Progenitor cell of endocrine pancreas (in vitro differentiated cells): ENCODE results near the gene BCAS3. TPM values are rescaled to one million over a fixed set of nuclear protein-coding genes. Genes with fewer than 3 reads are reported as not detected.

Experiments used
- DNase-seq: peaks from one replicate; pipeline ENCODE4 v3.0.0; 2021; ENCODE audit warnings: low spot score; ENCODE audit not compliant: unreplicated experiment
- H3K27ac Mint-ChIP-seq: 2 replicates; pipeline ENCODE4 v1.8.0; 2021; ENCODE audit warnings: mild to moderate bottlenecking, moderate library complexity, mixed read lengths
- H3K27me3 Mint-ChIP-seq: 2 replicates; pipeline ENCODE4 v1.8.0; 2021; ENCODE audit warnings: mixed read lengths
- H3K36me3 Mint-ChIP-seq: 2 replicates; pipeline ENCODE4 v1.8.0; 2022; ENCODE audit warnings: mixed read lengths; ENCODE audit not compliant: insufficient read depth
- H3K4me1 Mint-ChIP-seq: 2 replicates; pipeline ENCODE4 v1.8.0; 2021; ENCODE audit warnings: low read depth, mixed read lengths
- H3K4me3 Mint-ChIP-seq: 2 replicates; pipeline ENCODE4 v1.8.0; 2021; ENCODE audit warnings: low read depth, mild to moderate bottlenecking, moderate library complexity, mixed read lengths
- H3K9me3 Mint-ChIP-seq: 2 replicates; pipeline ENCODE4 v1.8.0; 2021; ENCODE audit warnings: low read depth, mixed read lengths
- total RNA-seq: library from RNA; stranded (reverse); gene quantifications from 2 replicates; pipeline ENCODE4 v1.2.1, GENCODE V29; 2021
- TF ChIP-seq, protein P1 (sequence below): fragments of 200-600 bp; sonication (generic); IDR thresholded peaks from one replicate; pipeline ENCODE4 v1.5.0; 2021; ENCODE audit warnings: antibody characterized with exemption, mild to moderate bottlenecking; ENCODE audit not compliant: unreplicated experiment

BCAS3 gene
- total RNA-seq, 1 donor from 2014 or later, result 36.1 TPM

DNA sequence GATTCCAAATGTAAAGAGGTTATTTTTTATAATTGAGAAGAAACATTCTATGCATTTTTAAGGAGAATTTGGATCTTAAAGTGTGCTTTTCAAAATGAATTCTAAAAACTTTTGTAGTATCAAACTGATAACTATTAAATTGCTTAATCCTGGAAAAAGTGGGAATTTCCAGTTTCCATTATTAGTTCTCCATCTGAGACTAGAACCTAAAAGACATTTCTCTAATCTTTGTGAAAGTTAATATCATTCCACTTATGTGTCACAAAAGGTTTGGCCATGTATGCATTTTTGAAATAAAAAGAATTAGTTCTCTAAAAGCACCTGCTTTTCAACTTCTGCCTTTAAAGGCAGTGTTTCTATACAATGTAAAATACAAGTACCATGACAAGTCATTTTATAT lies 155.0 kb downstream of the BCAS3 start:
- Mint-ChIP-seq H3K9me3 (no peaks in the 10 kb centered on the region), H3K4me3 (no peak overlapping the region), H3K4me1 (no peaks in the 10 kb centered on the region), H3K27ac (no peak overlapping the region), H3K36me3 (no peaks in the 10 kb centered on the region), H3K27me3 (no peaks in the 10 kb centered on the region)
- TF ChIP-seq, protein P1, sequence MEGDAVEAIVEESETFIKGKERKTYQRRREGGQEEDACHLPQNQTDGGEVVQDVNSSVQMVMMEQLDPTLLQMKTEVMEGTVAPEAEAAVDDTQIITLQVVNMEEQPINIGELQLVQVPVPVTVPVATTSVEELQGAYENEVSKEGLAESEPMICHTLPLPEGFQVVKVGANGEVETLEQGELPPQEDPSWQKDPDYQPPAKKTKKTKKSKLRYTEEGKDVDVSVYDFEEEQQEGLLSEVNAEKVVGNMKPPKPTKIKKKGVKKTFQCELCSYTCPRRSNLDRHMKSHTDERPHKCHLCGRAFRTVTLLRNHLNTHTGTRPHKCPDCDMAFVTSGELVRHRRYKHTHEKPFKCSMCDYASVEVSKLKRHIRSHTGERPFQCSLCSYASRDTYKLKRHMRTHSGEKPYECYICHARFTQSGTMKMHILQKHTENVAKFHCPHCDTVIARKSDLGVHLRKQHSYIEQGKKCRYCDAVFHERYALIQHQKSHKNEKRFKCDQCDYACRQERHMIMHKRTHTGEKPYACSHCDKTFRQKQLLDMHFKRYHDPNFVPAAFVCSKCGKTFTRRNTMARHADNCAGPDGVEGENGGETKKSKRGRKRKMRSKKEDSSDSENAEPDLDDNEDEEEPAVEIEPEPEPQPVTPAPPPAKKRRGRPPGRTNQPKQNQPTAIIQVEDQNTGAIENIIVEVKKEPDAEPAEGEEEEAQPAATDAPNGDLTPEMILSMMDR, result no peak
- no peak for DNase-seq

DNA sequence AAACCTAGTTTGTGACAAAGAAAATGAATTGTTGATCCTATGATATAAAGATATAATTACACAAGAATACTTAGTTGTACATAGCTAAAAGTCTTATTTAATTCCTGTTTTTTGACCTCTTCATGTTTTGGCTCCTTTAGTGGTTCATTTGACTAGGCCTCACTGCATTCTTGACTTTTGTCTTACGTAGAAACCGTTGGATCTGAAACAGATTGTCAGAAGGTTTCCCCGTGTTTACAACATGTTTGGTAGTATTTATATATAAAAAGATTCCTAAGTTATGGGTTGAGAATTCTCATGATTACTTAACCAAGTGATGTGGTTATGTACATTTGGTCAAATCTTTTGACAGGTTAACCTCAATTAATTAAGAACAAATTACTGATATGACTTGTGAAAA lies 162.8 kb downstream of the BCAS3 start:
- Mint-ChIP-seq H3K27ac (no peak overlapping the region), H3K36me3 (no peaks in the 10 kb centered on the region), H3K9me3 (no peaks in the 10 kb centered on the region), H3K4me3 (no peak overlapping the region), H3K27me3 (no peaks in the 10 kb centered on the region), H3K4me1 (no peaks in the 10 kb centered on the region)
- no peak for DNase-seq
- TF ChIP-seq, protein P1, result no peak

DNA sequence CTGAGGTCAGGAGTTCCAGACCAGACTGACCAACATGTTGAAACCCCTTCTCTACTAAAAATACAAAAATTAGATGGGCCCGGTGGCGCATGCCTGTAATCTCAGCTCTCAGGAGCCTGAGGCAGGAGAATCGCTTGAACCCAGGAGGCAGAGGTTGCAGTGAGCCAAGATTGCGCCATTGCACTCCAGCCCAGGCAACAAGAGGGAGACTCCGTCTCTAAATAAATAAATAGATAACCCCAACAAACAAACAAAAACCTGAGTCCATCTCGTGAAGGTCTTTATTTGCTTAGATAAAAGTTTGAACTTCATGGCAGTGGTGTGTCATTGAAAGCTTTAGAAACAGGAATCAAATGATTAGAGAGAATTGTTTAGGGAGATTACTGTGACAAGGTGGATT lies 167.4 kb downstream of the BCAS3 start:
- no peak for DNase-seq
- H3K4me3 Mint-ChIP-seq, result no peak overlapping the region
- no peaks in the 10 kb centered on the region for H3K36me3 Mint-ChIP-seq
- H3K9me3 Mint-ChIP-seq, result no peaks in the 10 kb centered on the region
- no peaks in the 10 kb centered on the region for H3K4me1 Mint-ChIP-seq
- TF ChIP-seq, protein P1, result no peak
- H3K27ac Mint-ChIP-seq, result no peak overlapping the region
- no peaks in the 10 kb centered on the region for H3K27me3 Mint-ChIP-seq

GRCh38 chr17:60846175-60846574 lies 168.5 kb downstream of the BCAS3 start:
- H3K4me3 Mint-ChIP-seq, result no peak overlapping the region
- no peaks in the 10 kb centered on the region for H3K27me3 Mint-ChIP-seq
- DNase-seq, result no peak
- H3K36me3 Mint-ChIP-seq, result no peaks in the 10 kb centered on the region
- no peaks in the 10 kb centered on the region for H3K9me3 Mint-ChIP-seq
- H3K27ac Mint-ChIP-seq, result no peak overlapping the region
- H3K4me1 Mint-ChIP-seq, result no peaks in the 10 kb centered on the region
- TF ChIP-seq, protein P1, result no peak

DNA sequence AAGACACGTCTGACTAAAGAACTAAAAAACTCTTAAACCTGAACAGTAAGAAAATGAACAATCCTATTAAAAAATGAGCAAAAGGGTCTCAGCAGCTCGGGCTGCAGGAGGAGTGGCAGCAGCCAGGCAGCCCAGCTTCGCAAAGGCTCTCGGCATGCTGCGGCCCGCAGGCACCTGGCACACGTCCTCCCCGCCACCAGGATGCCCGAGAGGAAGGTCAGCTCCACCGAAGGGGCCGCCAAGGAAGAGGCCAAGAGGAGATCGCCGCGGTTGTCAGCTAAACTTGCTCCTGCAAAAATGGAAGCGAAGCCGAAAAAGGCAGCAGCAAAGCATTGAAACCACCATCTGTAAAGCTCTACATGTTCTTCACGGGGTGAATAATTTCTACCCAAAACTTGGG lies 173.5 kb downstream of the BCAS3 start:
- H3K4me3 Mint-ChIP-seq, result no peak overlapping the region
- no peaks in the 10 kb centered on the region for H3K9me3 Mint-ChIP-seq
- no peaks in the 10 kb centered on the region for H3K27me3 Mint-ChIP-seq
- TF ChIP-seq, protein P1, result no peak
- no peaks in the 10 kb centered on the region for H3K36me3 Mint-ChIP-seq
- no peak for DNase-seq
- H3K4me1 Mint-ChIP-seq, result no peaks in the 10 kb centered on the region
- H3K27ac Mint-ChIP-seq, result no peak overlapping the region
